Ishikawa (cell line): Measurements from ENCODE around the gene ANKDD1A.

Experiments
- CEBPB ChIP-seq: IDR thresholded peaks from 2 replicates; pipeline ENCODE4 v1.6.1; 2012
- CREB1 ChIP-seq: IDR thresholded peaks from 2 replicates; pipeline ENCODE4 v1.6.1; 2012; ENCODE audit warnings: low read depth
- EP300 ChIP-seq: IDR thresholded peaks from 2 replicates; pipeline ENCODE4 v1.6.1; 2012; ENCODE audit warnings: borderline replicate concordance
- FOXM1 ChIP-seq: IDR thresholded peaks from 2 replicates; pipeline ENCODE4 v1.6.1; 2012; ENCODE audit warnings: low read depth, borderline replicate concordance
- MAX ChIP-seq: IDR thresholded peaks from 2 replicates; pipeline ENCODE4 v1.6.1; 2012
- RAD21 ChIP-seq: IDR thresholded peaks from 2 replicates; pipeline ENCODE4 v1.6.1; 2012; ENCODE audit warnings: low read depth
- REST ChIP-seq: IDR thresholded peaks from 2 replicates; pipeline ENCODE4 v1.6.1; 2012; ENCODE audit warnings: low read depth, mild to moderate bottlenecking
- TAF1 ChIP-seq: IDR thresholded peaks from 2 replicates; pipeline ENCODE4 v1.6.1; 2012; ENCODE audit warnings: low read depth, mild to moderate bottlenecking
- TEAD4 ChIP-seq: IDR thresholded peaks from 2 replicates; pipeline ENCODE4 v1.6.1; 2012
- YY1 ChIP-seq: IDR thresholded peaks from 2 replicates; pipeline ENCODE4 v1.6.1; 2012; ENCODE audit warnings: low read depth
- ZBTB7A ChIP-seq: IDR thresholded peaks from 2 replicates; pipeline ENCODE4 v1.6.1; 2012; ENCODE audit warnings: low read depth

- no peak for TF ChIP-seq TEAD4
- TF ChIP-seq FOXM1: no peak
- TF ChIP-seq RAD21: no peak
- TF ChIP-seq YY1: no peak
- TF ChIP-seq CREB1: no peak
- TF ChIP-seq MAX: no peak
- no peak for TF ChIP-seq EP300
- no peak for TF ChIP-seq TAF1
- TF ChIP-seq CEBPB: no peak
- no peak for TF ChIP-seq ZBTB7A
- TF ChIP-seq REST: no peak
Observed at GRCh38 chr15:64948916-64949315, 37.2 kb downstream of the ANKDD1A start.
